UCSD-AML1 (cell line): ENCODE measurements around the gene POU2AF1.
"Not testable (repeated sequence)": the region's sequence is repeated elsewhere in the genome, so short reads cannot be mapped to it uniquely, and the experiment has no call there.

ENCODE experiments used
- DNase-seq: peaks from one replicate; lab custom pipeline; 2025; ENCODE audit not compliant: unreplicated experiment; lab: John Stamatoyannopoulos, UW

The POU2AF1 gene

DNA sequence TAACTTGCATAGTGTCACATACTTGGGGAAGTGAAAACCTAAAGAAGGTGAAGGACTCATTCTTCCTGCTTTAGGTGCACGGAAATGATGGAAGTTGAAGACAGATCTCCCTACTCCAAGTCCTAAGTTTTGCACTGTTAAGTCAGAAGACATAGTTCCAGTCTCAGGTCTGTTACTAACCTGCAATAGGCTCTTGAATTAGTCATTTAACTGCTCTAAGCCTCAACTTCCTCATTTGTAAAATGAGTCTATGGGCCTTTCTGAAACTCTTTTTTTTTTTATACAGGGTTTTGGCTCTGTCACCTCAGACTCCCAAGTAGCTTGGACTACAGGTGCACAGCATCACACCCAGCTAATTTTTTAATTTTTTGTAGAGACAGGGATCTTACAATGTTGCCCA is 30.8 kb upstream of the POU2AF1 start:
- DNase-seq = no peak

- DNase-seq = no peak
Observed at GRCh38 chr11:111408789-111409727, 30.0 kb upstream of the POU2AF1 start.

GRCh38 chr11:111407652-111408051 is 28.6 kb upstream of the POU2AF1 start:
- DNase-seq = no peak

- DNase-seq = no peak
Observed at GRCh38 chr11:111406589-111406988, 27.5 kb upstream of the POU2AF1 start.

- DNase-seq = no peak
Observed at GRCh38 chr11:111406091-111406490, 27.0 kb upstream of the POU2AF1 start.

DNA sequence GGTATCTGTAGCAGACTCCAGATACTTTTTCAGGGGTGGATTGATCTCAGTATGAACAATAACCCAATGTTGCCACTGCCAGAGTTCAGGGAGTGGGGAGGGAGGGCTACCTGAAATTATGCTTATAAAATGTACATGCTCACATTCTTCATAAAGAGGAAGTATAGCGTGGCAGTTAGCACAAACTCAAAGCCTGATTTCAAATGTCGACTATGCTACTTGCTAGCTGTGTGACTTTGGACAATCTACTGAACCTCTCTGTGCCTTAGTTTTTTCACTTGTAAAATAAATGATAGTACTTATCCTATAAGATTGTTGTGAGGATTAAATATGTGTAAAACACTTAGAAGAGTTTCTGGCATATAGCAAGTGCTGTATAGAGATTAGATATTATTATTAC is 26.5 kb upstream of the POU2AF1 start:
- DNase-seq = no peak

GRCh38 chr11:111403051-111403726 is 24.1 kb upstream of the POU2AF1 start:
- no peak for DNase-seq

DNA sequence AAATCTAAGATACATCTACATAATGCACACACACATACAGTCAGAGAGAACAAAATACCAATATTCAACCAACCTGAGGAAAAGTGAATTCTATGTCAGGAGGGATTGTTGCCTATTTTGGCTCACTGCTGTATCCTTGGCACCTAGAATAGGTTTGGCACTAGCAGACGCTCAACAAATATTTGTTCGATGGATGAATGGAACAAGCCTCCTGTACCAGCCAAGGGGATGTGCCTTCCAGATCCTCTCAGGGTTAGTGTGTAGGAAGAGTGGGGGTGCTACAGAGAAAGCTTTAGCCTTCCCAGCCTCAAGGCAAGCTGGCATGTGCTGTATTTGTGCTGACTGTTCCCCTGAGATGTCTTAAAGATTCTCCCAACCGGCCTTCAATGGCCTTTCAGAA is 23.3 kb upstream of the POU2AF1 start:
- DNase-seq = no peak

DNA sequence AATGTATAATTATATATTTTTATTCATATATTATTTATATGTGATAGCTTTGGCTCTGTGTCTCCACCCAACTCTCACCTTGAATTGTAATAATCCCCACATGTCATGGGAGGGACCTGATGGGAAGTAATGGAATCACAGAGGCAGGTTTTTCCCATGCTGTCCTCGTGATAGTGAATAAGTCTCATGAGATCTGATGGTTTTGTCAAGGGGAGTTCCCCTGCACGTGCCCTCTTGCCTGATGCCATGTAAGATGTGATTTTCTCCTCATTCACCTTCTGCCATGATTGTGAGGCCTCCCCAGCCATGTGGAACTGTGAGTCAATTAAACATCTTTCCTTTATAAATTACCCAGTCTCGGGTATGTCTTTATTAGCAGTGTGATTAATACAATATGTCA is 22.9 kb upstream of the POU2AF1 start:
- not testable (repeated sequence) for DNase-seq

DNA sequence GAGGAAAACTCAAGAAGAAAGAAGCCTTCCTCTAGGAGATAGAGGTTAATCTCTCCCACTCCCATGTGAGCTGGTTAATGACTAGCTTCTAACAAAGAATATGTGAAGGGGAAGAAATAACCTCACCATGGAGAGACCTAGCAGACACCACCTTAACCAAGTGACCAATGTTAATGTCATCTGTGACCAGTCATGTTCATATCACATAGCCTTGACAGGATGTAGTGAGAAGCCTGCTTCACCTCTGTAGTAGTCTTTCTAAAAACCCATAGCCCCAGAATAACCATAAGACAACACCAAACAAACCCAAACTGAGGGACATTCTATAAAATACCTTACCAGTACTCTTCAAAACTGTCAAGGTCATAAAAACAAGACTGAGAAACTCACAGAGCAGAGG is 21.5 kb upstream of the POU2AF1 start:
- DNase-seq = no peak

GRCh38 chr11:111399187-111400031 is 20.3 kb upstream of the POU2AF1 start:
- no peak for DNase-seq

- no peak for DNase-seq
Observed at GRCh38 chr11:111397034-111397433, 18.0 kb upstream of the POU2AF1 start.

DNA sequence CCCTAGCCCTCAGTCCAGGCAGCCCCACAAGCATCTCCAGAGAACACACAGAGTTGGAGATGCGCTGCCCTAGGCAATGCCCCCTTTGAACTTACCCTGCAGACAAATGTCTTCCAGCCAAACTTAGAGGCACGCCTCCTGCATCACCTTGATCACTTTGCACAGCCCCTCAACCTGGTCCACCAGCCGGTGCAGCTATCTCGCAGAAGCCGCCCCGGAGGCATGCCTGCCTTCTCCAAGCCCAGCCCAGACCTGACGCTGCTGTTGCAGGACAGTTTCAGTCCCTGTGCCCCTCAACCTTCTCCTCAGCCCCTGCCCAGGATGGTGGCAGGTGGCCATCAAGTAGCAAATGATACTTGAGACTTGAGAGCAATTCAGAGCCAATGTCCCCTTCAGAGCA is 16.7 kb upstream of the POU2AF1 start:
- no peak for DNase-seq

DNA sequence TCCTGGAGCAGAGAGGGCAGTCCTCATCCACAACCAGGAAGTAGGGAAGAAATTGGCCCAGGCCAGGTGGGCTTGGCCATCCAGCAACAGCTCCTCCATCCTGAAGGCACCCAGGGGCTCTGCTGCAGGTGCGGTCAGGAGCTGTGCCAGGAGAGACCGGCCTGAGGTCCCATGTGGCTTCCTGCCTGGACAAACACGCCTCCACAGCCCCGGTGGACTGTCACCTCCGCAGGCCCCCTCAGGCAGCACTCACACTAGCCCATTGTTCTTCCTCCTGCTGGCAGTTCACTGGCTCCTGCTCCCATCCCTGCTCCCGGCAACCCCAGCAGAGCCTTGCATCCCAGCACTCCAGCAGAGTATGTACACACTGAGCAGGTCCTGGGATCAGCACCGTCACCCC is 16.0 kb upstream of the POU2AF1 start:
- no peak for DNase-seq

GRCh38 chr11:111394147-111394546 is 15.1 kb upstream of the POU2AF1 start:
- not testable (repeated sequence) for DNase-seq

DNA sequence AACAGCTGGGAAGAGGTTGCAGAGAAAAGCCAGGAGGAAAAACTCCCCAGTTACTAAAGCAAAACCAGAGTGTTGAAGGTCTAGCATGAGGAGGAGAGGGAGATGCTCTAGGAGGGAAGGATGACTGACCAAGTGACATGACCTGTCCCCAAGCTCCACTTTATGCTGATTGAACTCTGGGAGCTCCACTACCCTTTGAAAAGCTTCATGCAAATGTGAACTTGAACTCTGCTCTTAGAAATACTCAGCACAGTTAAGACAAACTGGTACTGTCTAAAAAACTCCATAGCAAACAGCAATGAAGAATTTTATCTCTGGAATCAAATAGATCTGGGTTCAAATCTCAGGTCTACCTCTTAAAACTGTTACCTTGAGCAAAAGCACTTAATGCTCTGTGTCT is 14.5 kb upstream of the POU2AF1 start:
- DNase-seq = no peak

DNA sequence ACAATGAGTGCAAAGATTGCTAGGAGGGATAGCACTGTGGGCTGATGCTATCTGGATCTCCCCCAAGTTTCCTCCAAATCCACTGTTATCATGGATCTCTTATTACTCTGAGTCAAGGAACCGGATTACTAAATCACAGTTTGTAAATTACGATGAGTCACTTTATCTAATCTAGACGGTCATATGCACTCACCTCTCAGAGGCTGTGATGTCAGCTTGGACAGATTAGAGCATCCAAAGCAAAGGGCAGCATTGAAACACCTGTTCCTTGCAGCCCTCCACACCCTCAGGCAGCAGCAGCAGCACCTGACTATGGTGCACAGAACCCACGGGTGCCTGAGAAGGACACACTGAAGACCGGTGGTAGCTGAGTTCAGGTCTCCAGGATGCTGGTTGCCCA is 14.0 kb upstream of the POU2AF1 start:
- DNase-seq = no peak

- DNase-seq = no peak
Observed at GRCh38 chr11:111392552-111392951, 13.5 kb upstream of the POU2AF1 start.

GRCh38 chr11:111391328-111392124 is 12.5 kb upstream of the POU2AF1 start:
- DNase-seq = no peak

DNA sequence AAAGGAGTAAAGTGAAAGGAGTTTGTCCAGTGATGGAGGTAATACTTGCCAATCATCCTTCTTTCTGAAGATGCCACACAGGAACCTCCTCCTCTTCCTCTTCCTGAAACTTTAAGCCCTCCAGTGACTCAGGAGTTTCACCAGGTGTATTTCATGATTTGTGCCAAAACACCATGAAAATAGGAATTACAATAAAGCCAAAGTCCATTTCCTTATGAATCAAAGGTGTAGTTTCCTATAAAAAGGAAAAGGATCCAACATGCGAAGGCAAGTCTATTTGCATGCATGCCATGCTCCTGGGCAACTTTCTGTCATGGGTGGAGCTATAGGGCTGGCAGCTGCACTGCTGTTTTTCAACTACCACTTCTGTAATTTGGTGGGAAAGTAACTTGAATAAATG is 9.8 kb upstream of the POU2AF1 start:
- no peak for DNase-seq

GRCh38 chr11:111388420-111388819 is 9.3 kb upstream of the POU2AF1 start:
- DNase-seq = no peak
